WTC11 (cell line): ENCODE data around the gene ESYT1. TPM values are rescaled to one million over a fixed set of nuclear protein-coding genes. Genes with fewer than 3 reads are reported as not detected.

Experiments used
- ATAC-seq: fragments of 200-7000 bp; cut with Tn5 transposase; 2 replicates; pipeline ENCODE4 v1.10.0; 2021; ENCODE audit warnings: mild to moderate bottlenecking, moderate library complexity
- CTCF ChIA-PET: fragments of 300-600 bp; sonication (Branson Sonifier 250); formaldehyde crosslinking; loops from one replicate; lab custom pipeline; 2021; ENCODE audit warnings: antibody characterized with exemption; lab: Charles Lee
- POLR2A ChIA-PET: fragments of 350-600 bp; sonication (Branson Sonifier 250); formaldehyde crosslinking; loops from one replicate; lab custom pipeline; 2021; ENCODE audit warnings: antibody characterized with exemption; lab: Charles Lee
- DNase-seq: peaks from one replicate; pipeline ENCODE4 v3.0.0; 2021; ENCODE audit warnings: low spot score
- H3K27ac Mint-ChIP-seq: 2 replicates; pipeline ENCODE4 v1.8.0; 2021; ENCODE audit warnings: mixed read lengths
- H3K27me3 Mint-ChIP-seq: 2 replicates; pipeline ENCODE4 v1.8.0; 2021; ENCODE audit warnings: low read depth, mild to moderate bottlenecking, moderate library complexity, mixed read lengths
- H3K36me3 Mint-ChIP-seq: 2 replicates; pipeline ENCODE4 v1.8.0; 2021; ENCODE audit warnings: mixed read lengths
- H3K4me1 Mint-ChIP-seq: 2 replicates; pipeline ENCODE4 v1.8.0; 2022; ENCODE audit warnings: mixed read lengths
- H3K4me3 Mint-ChIP-seq: 2 replicates; pipeline ENCODE4 v1.8.0; 2021; ENCODE audit warnings: mild to moderate bottlenecking, moderate library complexity, mixed read lengths
- H3K9me3 Mint-ChIP-seq: 2 replicates; pipeline ENCODE4 v1.8.0; 2021; ENCODE audit warnings: mixed read lengths
- ATF1 ChIP-seq: sonication (generic); formaldehyde crosslinking; IDR thresholded peaks from 2 replicates; pipeline ENCODE4 v1.8.1; 2023; ENCODE audit warnings: mild to moderate bottlenecking, moderate library complexity, missing genetic modification reagents
- CREB1 ChIP-seq: sonication (generic); formaldehyde crosslinking; IDR thresholded peaks from 2 replicates; pipeline ENCODE4 v1.8.0; 2023; ENCODE audit warnings: mild to moderate bottlenecking, missing genetic modification reagents
- CREM ChIP-seq: sonication (generic); formaldehyde crosslinking; IDR thresholded peaks from 2 replicates; pipeline ENCODE4 v1.8.1; 2022; ENCODE audit warnings: mild to moderate bottlenecking, missing genetic modification reagents, moderate library complexity
- EMX1 ChIP-seq: fragments of 250-450 bp; sonication (Bioruptor Pico); IDR thresholded peaks from 2 replicates; pipeline ENCODE4 v1.8.0; 2021; ENCODE audit warnings: mild to moderate bottlenecking
- ERG ChIP-seq: fragments of 250-450 bp; sonication (Bioruptor Pico); IDR thresholded peaks from 2 replicates; pipeline ENCODE4 v1.8.0; 2021; ENCODE audit warnings: mild to moderate bottlenecking
- ESRRA ChIP-seq: sonication (generic); formaldehyde crosslinking; IDR thresholded peaks from 2 replicates; pipeline ENCODE4 v1.8.1; 2022; ENCODE audit warnings: mild to moderate bottlenecking, missing genetic modification reagents, borderline replicate concordance
- FOXJ3 ChIP-seq: sonication (generic); formaldehyde crosslinking; IDR thresholded peaks from 2 replicates; pipeline ENCODE4 v1.9.0; 2021; ENCODE audit warnings: missing genetic modification reagents, mild to moderate bottlenecking, borderline replicate concordance
- FOXP1 ChIP-seq: sonication (generic); formaldehyde crosslinking; IDR thresholded peaks from 2 replicates; pipeline ENCODE4 v1.8.0; 2022; ENCODE audit warnings: missing genetic modification reagents, mild to moderate bottlenecking, moderate library complexity, borderline replicate concordance
- HMGA2 ChIP-seq: fragments of 250-450 bp; sonication (Bioruptor Pico); IDR thresholded peaks from 2 replicates; pipeline ENCODE4 v1.4.0; 2021; ENCODE audit warnings: mild to moderate bottlenecking, moderate library complexity
- IRF1 ChIP-seq: sonication (generic); formaldehyde crosslinking; IDR thresholded peaks from 2 replicates; pipeline ENCODE4 v1.8.0; 2023; ENCODE audit warnings: missing genetic modification reagents
- JAZF1 ChIP-seq: fragments of 250-450 bp; sonication (Bioruptor Pico); IDR thresholded peaks from 2 replicates; pipeline ENCODE4 v1.9.0; 2021; ENCODE audit warnings: moderate library complexity, mild to moderate bottlenecking, inconsistent platforms
- KAT7 ChIP-seq: sonication (generic); formaldehyde crosslinking; IDR thresholded peaks from 2 replicates; pipeline ENCODE4 v1.8.1; 2023; ENCODE audit warnings: missing genetic modification reagents, mild to moderate bottlenecking, borderline replicate concordance
- MXD4 ChIP-seq: fragments of 250-450 bp; sonication (Bioruptor Pico); IDR thresholded peaks from 2 replicates; pipeline ENCODE4 v1.8.0; 2021; ENCODE audit warnings: mild to moderate bottlenecking, moderate library complexity, borderline replicate concordance
- NFE2L1 ChIP-seq: sonication (generic); formaldehyde crosslinking; IDR thresholded peaks from 2 replicates; pipeline ENCODE4 v1.8.1; 2023; ENCODE audit warnings: missing genetic modification reagents
- NFYB ChIP-seq: sonication (generic); formaldehyde crosslinking; conservative IDR thresholded peaks from 2 replicates; pipeline ENCODE4 v1.8.0; 2022; ENCODE audit warnings: low read depth, missing genetic modification reagents
- NR1H2 ChIP-seq: sonication (generic); formaldehyde crosslinking; IDR thresholded peaks from 2 replicates; pipeline ENCODE4 v1.9.0; 2021; ENCODE audit warnings: mild to moderate bottlenecking, moderate library complexity, missing genetic modification reagents
- NR2C2 ChIP-seq: sonication (generic); formaldehyde crosslinking; IDR thresholded peaks from 2 replicates; pipeline ENCODE4 v1.8.0; 2022; ENCODE audit warnings: mild to moderate bottlenecking, missing genetic modification reagents
- NR3C1 ChIP-seq: sonication (generic); formaldehyde crosslinking; conservative IDR thresholded peaks from 2 replicates; pipeline ENCODE4 v1.8.1; 2023; ENCODE audit warnings: low read depth, mild to moderate bottlenecking, missing genetic modification reagents
- RELA ChIP-seq: sonication (generic); formaldehyde crosslinking; IDR thresholded peaks from 2 replicates; pipeline ENCODE4 v1.8.1; 2022; ENCODE audit warnings: missing genetic modification reagents, mild to moderate bottlenecking, borderline replicate concordance
- RORB ChIP-seq: fragments of 250-450 bp; sonication (Bioruptor Pico); IDR thresholded peaks from 2 replicates; pipeline ENCODE4 v1.9.0; 2021; ENCODE audit warnings: mild to moderate bottlenecking
- SMAD3 ChIP-seq: sonication (generic); formaldehyde crosslinking; IDR thresholded peaks from 2 replicates; pipeline ENCODE4 v1.8.0; 2022; ENCODE audit warnings: missing genetic modification reagents, mild to moderate bottlenecking, borderline replicate concordance
- SMAD4 ChIP-seq: sonication (generic); formaldehyde crosslinking; IDR thresholded peaks from 2 replicates; pipeline ENCODE4 v1.8.0; 2022; ENCODE audit warnings: mild to moderate bottlenecking, missing genetic modification reagents
- TEAD1 ChIP-seq: sonication (generic); formaldehyde crosslinking; IDR thresholded peaks from 2 replicates; pipeline ENCODE4 v1.8.0; 2022; ENCODE audit warnings: mild to moderate bottlenecking, missing genetic modification reagents
- TEAD4 ChIP-seq: sonication (generic); formaldehyde crosslinking; IDR thresholded peaks from 2 replicates; pipeline ENCODE4 v1.8.0; 2022; ENCODE audit warnings: mild to moderate bottlenecking, missing genetic modification reagents
- ZBTB21 ChIP-seq: sonication (generic); formaldehyde crosslinking; IDR thresholded peaks from 2 replicates; pipeline ENCODE4 v1.8.1; 2023; ENCODE audit warnings: mild to moderate bottlenecking, missing genetic modification reagents, borderline replicate concordance
- ZMAT4 ChIP-seq: fragments of 250-450 bp; sonication (Bioruptor Pico); IDR thresholded peaks from 2 replicates; pipeline ENCODE4 v1.9.0; 2021; ENCODE audit warnings: mild to moderate bottlenecking
- ZNF219 ChIP-seq: sonication (generic); formaldehyde crosslinking; IDR thresholded peaks from 2 replicates; pipeline ENCODE4 v1.8.0; 2023; ENCODE audit warnings: missing genetic modification reagents, mild to moderate bottlenecking, borderline replicate concordance
- ZNF263 ChIP-seq: sonication (generic); formaldehyde crosslinking; IDR thresholded peaks from 2 replicates; pipeline ENCODE4 v1.8.1; 2022; ENCODE audit warnings: low read depth, mild to moderate bottlenecking, moderate library complexity, missing genetic modification reagents
- ZNF416 ChIP-seq: fragments of 250-450 bp; sonication (Bioruptor Pico); IDR thresholded peaks from 2 replicates; pipeline ENCODE4 v1.9.0; 2021; ENCODE audit warnings: mild to moderate bottlenecking, inconsistent platforms
- total RNA-seq: library from RNA; stranded (reverse); gene quantifications from 3 replicates; pipeline ENCODE4 v1.2.3, GENCODE V29; 2021
- TF ChIP-seq, protein P1 (sequence below): fragments of 250-450 bp; sonication (Bioruptor Pico); IDR thresholded peaks from 2 replicates; pipeline ENCODE4 v1.9.0; 2021; ENCODE audit warnings: moderate library complexity, mild to moderate bottlenecking, inconsistent platforms, borderline replicate concordance
- TF ChIP-seq, protein P2 (sequence below): sonication (generic); formaldehyde crosslinking; IDR thresholded peaks from 2 replicates; pipeline ENCODE4 v1.8.0; 2022; ENCODE audit warnings: mild to moderate bottlenecking, missing genetic modification reagents

The ESYT1 gene
- total RNA-seq, 1 experiment from 2014 or later, result 80.1 TPM

DNA sequence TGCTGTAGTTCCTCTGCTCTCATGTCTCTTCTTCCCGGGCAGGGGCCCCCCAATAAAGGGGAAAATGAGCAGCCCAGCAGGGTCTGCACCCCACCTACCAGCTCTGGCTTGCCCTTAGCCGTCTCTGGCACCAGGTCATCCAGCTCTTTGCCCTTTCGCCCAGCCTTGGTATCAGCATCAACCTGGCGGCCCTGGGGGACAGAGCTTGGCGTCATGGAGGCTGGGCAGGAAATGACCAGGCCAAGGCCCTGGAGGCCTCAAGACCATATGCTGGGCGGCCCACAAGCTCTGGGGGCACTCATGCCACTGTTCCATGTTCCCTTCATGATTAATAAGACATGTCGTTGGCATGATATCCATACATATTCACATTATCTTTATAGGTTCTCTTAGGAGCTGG, 44.8 kb downstream of the ESYT1 start:
- no peak for ATAC-seq
- ChIA-PET CTCF (no interaction called here), POLR2A (interaction anchor here (1.6 kb wide), 1 partner anchor 9 kb away, joined by 9 read pairs; no protein-coding TSS in a partner anchor)
- no peaks in the 10 kb centered on the region for H3K4me1 Mint-ChIP-seq
- no peak for DNase-seq
- no peak overlapping the region for H3K4me3 Mint-ChIP-seq
- H3K9me3 Mint-ChIP-seq, result no peaks in the 10 kb centered on the region
- H3K36me3 Mint-ChIP-seq, result peaks cover 89% of the 10 kb centered on the region
- TF ChIP-seq ZBTB21, result no peak
- no peak for TF ChIP-seq ERG
- no peak for TF ChIP-seq ZNF263 (CRISPR knock-in tag)
- no peak for TF ChIP-seq NFE2L1 (CRISPR knock-in tag)
- no peak for TF ChIP-seq CREB1 (CRISPR knock-in tag)
- TF ChIP-seq SMAD3 (CRISPR knock-in tag), result no peak
- no peak for TF ChIP-seq FOXJ3 (CRISPR knock-in tag)
- TF ChIP-seq ZMAT4 (CRISPR knock-in tag), result no peak
- TF ChIP-seq JAZF1 (CRISPR knock-in tag), result no peak
- TF ChIP-seq, protein P1, sequence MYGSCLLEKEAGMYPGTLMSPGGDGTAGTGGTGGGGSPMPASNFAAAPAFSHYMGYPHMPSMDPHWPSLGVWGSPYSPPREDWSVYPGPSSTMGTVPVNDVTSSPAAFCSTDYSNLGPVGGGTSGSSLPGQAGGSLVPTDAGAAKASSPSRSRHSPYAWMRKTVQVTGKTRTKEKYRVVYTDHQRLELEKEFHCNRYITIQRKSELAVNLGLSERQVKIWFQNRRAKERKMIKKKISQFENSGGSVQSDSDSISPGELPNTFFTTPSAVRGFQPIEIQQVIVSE, result no peak
- no peak for TF ChIP-seq ATF1
- no peak for TF ChIP-seq NFYB
- TF ChIP-seq HMGA2 (CRISPR knock-in tag), result no peak
- TF ChIP-seq, protein P2, sequence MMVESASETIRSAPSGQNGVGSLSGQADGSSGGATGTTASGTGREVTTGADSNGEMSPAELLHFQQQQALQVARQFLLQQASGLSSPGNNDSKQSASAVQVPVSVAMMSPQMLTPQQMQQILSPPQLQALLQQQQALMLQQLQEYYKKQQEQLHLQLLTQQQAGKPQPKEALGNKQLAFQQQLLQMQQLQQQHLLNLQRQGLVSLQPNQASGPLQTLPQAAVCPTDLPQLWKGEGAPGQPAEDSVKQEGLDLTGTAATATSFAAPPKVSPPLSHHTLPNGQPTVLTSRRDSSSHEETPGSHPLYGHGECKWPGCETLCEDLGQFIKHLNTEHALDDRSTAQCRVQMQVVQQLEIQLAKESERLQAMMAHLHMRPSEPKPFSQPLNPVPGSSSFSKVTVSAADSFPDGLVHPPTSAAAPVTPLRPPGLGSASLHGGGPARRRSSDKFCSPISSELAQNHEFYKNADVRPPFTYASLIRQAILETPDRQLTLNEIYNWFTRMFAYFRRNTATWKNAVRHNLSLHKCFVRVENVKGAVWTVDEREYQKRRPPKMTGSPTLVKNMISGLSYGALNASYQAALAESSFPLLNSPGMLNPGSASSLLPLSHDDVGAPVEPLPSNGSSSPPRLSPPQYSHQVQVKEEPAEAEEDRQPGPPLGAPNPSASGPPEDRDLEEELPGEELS (CRISPR knock-in tag), result no peak
- no peak for TF ChIP-seq EMX1 (CRISPR knock-in tag)
- no peak for TF ChIP-seq NR1H2
- TF ChIP-seq KAT7 (CRISPR knock-in tag), result no peak
- TF ChIP-seq CREM (CRISPR knock-in tag), result no peak
- H3K27ac Mint-ChIP-seq, result no peak overlapping the region
- H3K27me3 Mint-ChIP-seq, result no peaks in the 10 kb centered on the region

DNA sequence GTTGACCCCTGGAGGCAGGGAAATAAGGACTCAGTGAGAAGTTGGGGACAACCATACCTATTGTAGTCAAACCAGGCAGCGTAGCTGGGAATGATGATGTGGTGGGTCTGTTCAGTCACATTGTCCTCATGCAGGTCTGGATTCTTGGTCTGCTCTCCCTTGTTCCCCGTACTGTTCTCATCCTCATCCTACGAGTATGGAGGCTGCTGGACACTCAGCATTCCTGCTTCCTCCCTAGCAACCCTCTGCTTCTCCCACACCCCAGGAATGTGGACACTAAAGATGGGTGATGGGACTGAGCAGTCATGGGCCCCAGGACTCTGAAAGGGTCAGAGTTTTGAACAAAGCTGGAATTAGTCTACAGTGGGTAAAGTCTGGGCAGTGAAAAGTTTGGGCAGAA, 50.3 kb downstream of the ESYT1 start:
- H3K36me3 Mint-ChIP-seq, result peaks cover 91% of the 10 kb centered on the region

More for the DNA sequence above, 50.3 kb downstream of the ESYT1 start:
- Mint-ChIP-seq H3K27me3 (no peaks in the 10 kb centered on the region), H3K4me3 (no peak overlapping the region), H3K9me3 (peaks cover 5% of the 10 kb centered on the region), H3K4me1 (no peaks in the 10 kb centered on the region), H3K27ac (no peak overlapping the region)
- no peak for ATAC-seq
- no peak for TF ChIP-seq IRF1 (CRISPR knock-in tag)
- no peak for TF ChIP-seq ZNF416
- no peak for TF ChIP-seq NR3C1 (CRISPR knock-in tag)
- TF ChIP-seq NR2C2 (CRISPR knock-in tag), result no peak
- no peak for TF ChIP-seq SMAD4 (CRISPR knock-in tag)
- TF ChIP-seq TEAD4 (CRISPR knock-in tag), result no peak
- TF ChIP-seq NFYB, result no peak
- no peak for TF ChIP-seq FOXP1 (CRISPR knock-in tag)
- TF ChIP-seq RORB, result no peak
- no peak for TF ChIP-seq ESRRA
- TF ChIP-seq RELA (CRISPR knock-in tag), result no peak
- TF ChIP-seq TEAD1 (CRISPR knock-in tag), result no peak
- TF ChIP-seq MXD4 (CRISPR knock-in tag), result no peak
- no peak for TF ChIP-seq ZNF219 (CRISPR knock-in tag)
- TF ChIP-seq, all 79 proteins: peak for 0
- ChIA-PET POLR2A (interaction anchor here (0.7 kb wide), 1 partner anchor 10 kb away, joined by 6 read pairs; no protein-coding TSS in a partner anchor), CTCF (interaction anchor here (1.5 kb wide), 1 partner anchor 28 kb away, joined by 4 read pairs; no protein-coding TSS in a partner anchor)
- DNase-seq, result no peak
